ENCODE results near the gene TBC1D24.
A peak's percentile ranks its signal among the peaks of the same experiment; 100 is the strongest.

TBC1D24 gene

GRCh38 chr16:2483939-2484897, 9.3 kb downstream of the TBC1D24 start:
- DNase-seq: no peak

GRCh38 chr16:2484898-2485508, 10.1 kb downstream of the TBC1D24 start:
- no peak for DNase-seq

GRCh38 chr16:2485811-2486507, 11.0 kb downstream of the TBC1D24 start:
- DNase-seq: no peak

- DNase-seq: peak; percentile 81
Measured at GRCh38 chr16:2486645-2487516, 12.0 kb downstream of the TBC1D24 start.

GRCh38 chr16:2487517-2487842, 12.6 kb downstream of the TBC1D24 start:
- no peak for DNase-seq

- DNase-seq: no peak
Measured at GRCh38 chr16:2487903-2488531, 13.1 kb downstream of the TBC1D24 start.

GRCh38 chr16:2489581-2489980, 14.7 kb downstream of the TBC1D24 start:
- DNase-seq: no peak

GRCh38 chr16:2490190-2491105, 15.5 kb downstream of the TBC1D24 start:
- no peak for DNase-seq

- no peak for DNase-seq
Measured at GRCh38 chr16:2492292-2492691, 17.4 kb downstream of the TBC1D24 start.

GRCh38 chr16:2493605-2494004, 18.7 kb downstream of the TBC1D24 start:
- DNase-seq: no peak

GRCh38 chr16:2494616-2495015, 19.7 kb downstream of the TBC1D24 start:
- no peak for DNase-seq

- DNase-seq: no peak
Measured at GRCh38 chr16:2495041-2495440, 20.1 kb downstream of the TBC1D24 start.

- DNase-seq: no peak
Measured at GRCh38 chr16:2496223-2497115, 21.5 kb downstream of the TBC1D24 start.

GRCh38 chr16:2497116-2497630, 22.2 kb downstream of the TBC1D24 start:
- DNase-seq: no peak

- no peak for DNase-seq
Measured at GRCh38 chr16:2497695-2498484, 23.0 kb downstream of the TBC1D24 start.

GRCh38 chr16:2498531-2499253, 23.8 kb downstream of the TBC1D24 start:
- DNase-seq: no peak

- DNase-seq: no peak
Measured at GRCh38 chr16:2499454-2499853, 24.5 kb downstream of the TBC1D24 start.

- no peak for DNase-seq
Measured at GRCh38 chr16:2499890-2500429, 25.0 kb downstream of the TBC1D24 start.

All from stimulated activated CD4-positive, alpha-beta T cell treated with anti-CD3 and anti-CD28 coated beads, Interleukin-1b, Interleukin-23, amount 100 ng/mL, for 48 hours (primary cell).